GM12878 (cell line): ENCODE data around the gene G3BP1. TPM values are rescaled to one million over a fixed set of nuclear protein-coding genes. Genes with fewer than 3 reads are reported as not detected.

Source experiments
- ATAC-seq: fragments of 200-7000 bp; cut with Tn5 transposase; 3 replicates; pipeline ENCODE4 v1.9.1; 2020; ENCODE audit warnings: mild to moderate bottlenecking, moderate library complexity
- BruUV-seq: library from RNA; stranded (reverse); fragments of 400-500 nt; replicated peaks from 2 replicates; lab custom pipeline; 2021; lab: Mats Ljungman, UMichigan
- CTCF ChIA-PET: fragments of 300-600 bp; sonication (Branson Sonifier 250); formaldehyde crosslinking; extraction: SDS; loops from one replicate; lab custom pipeline; 2021; ENCODE audit warnings: inconsistent platforms; lab: Yijun Ruan, JAX
- POLR2A ChIA-PET: fragments of 350-600 bp; formaldehyde crosslinking; extraction: SDS; loops from one replicate; lab custom pipeline; 2021; ENCODE audit warnings: inconsistent platforms; lab: Charles Lee
- RAD21 ChIA-PET: fragments of 300-600 bp; sonication (Branson Sonifier 250); formaldehyde crosslinking; loops from one replicate; lab custom pipeline; 2023; ENCODE audit warnings: antibody characterized with exemption; ENCODE audit not compliant: unreplicated experiment; lab: Charles Lee
- SMC1A ChIA-PET: fragments of 300-600 bp; sonication (Branson Sonifier 250); formaldehyde crosslinking; loops from one replicate; lab custom pipeline; 2023; ENCODE audit not compliant: unreplicated experiment, uncharacterized antibody; lab: Charles Lee
- DNase-seq: peaks from one replicate; pipeline ENCODE4 v3.0.0-alpha.2; 2011; ENCODE audit warnings: low read depth, low spot score
- FAIRE-seq: peaks from 3 replicates; lab custom pipeline; 2011; peaks lifted over from hg19 to GRCh38; lab: Jason Lieb, UNC
- H2AFZ ChIP-seq: 2 replicates; pipeline ENCODE4 v1.6.0; 2011; ENCODE audit warnings: low read depth, low read length, control low read depth; ENCODE audit not compliant: control insufficient read depth
- H3K27ac ChIP-seq: 2 replicates; pipeline ENCODE4 v1.5.1; 2011; ENCODE audit warnings: control low read depth; ENCODE audit not compliant: control insufficient read depth, insufficient read depth
- H3K27me3 ChIP-seq, 2 experiments: replicated peaks in 1 of 2; 2 replicates each; pipeline versions ENCODE4 v1.6.0 to v1.6.1; 2011; ENCODE audit warnings: low read length in 1 of 2; ENCODE audit not compliant: control insufficient read depth in 2 of 2, insufficient read depth in 2 of 2
- H3K36me3 ChIP-seq, 2 experiments: 2 replicates each; pipeline ENCODE4 v1.5.1; 2011; ENCODE audit warnings: low read length in 1 of 2; ENCODE audit not compliant: control insufficient read depth in 2 of 2, insufficient read depth in 2 of 2
- H3K4me1 ChIP-seq: 2 replicates; pipeline ENCODE4 v1.6.1; 2011; ENCODE audit warnings: mild to moderate bottlenecking, low read length, moderate library complexity, mixed read lengths; ENCODE audit not compliant: control insufficient read depth, insufficient read depth
- H3K4me2 ChIP-seq: 2 replicates; pipeline ENCODE4 v1.6.0; 2011; ENCODE audit warnings: control low read depth; ENCODE audit not compliant: control insufficient read depth, insufficient read depth
- H3K4me3 ChIP-seq: fragments of 200-600 bp; sonication (generic); 2 replicates; pipeline ENCODE4 v1.5.1; 2016
- H3K79me2 ChIP-seq: 2 replicates; pipeline ENCODE4 v1.6.0; 2011; ENCODE audit warnings: low read length; ENCODE audit not compliant: control insufficient read depth, insufficient read depth
- H3K9ac ChIP-seq: 2 replicates; pipeline ENCODE4 v1.8.0; 2011; ENCODE audit warnings: low read length, control low read depth, mixed read lengths; ENCODE audit not compliant: control insufficient read depth, insufficient read depth
- H3K9me3 ChIP-seq: replicated peaks from 3 replicates; pipeline ENCODE4 v1.5.1; 2011; ENCODE audit warnings: mild to moderate bottlenecking, low read length; ENCODE audit not compliant: control insufficient read depth, insufficient read depth
- H4K20me1 ChIP-seq: 2 replicates; pipeline ENCODE4 v1.6.0; 2011; ENCODE audit not compliant: control insufficient read depth, insufficient read depth
- ATF7 ChIP-seq: fragments of 450-650 bp; IDR thresholded peaks from 2 replicates; pipeline ENCODE4 v1.6.1; 2016; ENCODE audit warnings: low read depth, mild to moderate bottlenecking
- EGR1 ChIP-seq, 2 experiments: IDR thresholded peaks; 1 replicate in 1 of 2; 2 replicates in 1 of 2; pipeline ENCODE4 v1.6.1; 2011 to 2012; ENCODE audit warnings: low read depth in 2 of 2, low read length in 2 of 2, borderline replicate concordance in 1 of 2, mild to moderate bottlenecking in 1 of 2, moderate library complexity in 1 of 2
- ESRRA ChIP-seq: IDR thresholded peaks from 2 replicates; pipeline ENCODE4 v1.6.1; 2012; ENCODE audit warnings: mild to moderate bottlenecking, low read length, improper control_type of control experiment
- HDAC2 ChIP-seq: fragments of 200-600 bp; sonication (generic); IDR thresholded peaks from 2 replicates; pipeline ENCODE4 v1.6.1; 2017
- KDM1A ChIP-seq: fragments of 200-600 bp; sonication (generic); IDR thresholded peaks from 2 replicates; pipeline ENCODE4 v1.6.1; 2016; ENCODE audit warnings: borderline replicate concordance
- KLF5 ChIP-seq: fragments of 450-650 bp; IDR thresholded peaks from 2 replicates; pipeline ENCODE4 v1.6.1; 2014; ENCODE audit warnings: mild to moderate bottlenecking; ENCODE audit not compliant: partially characterized antibody
- MTA3 ChIP-seq: IDR thresholded peaks from 2 replicates; pipeline ENCODE4 v1.6.1; 2012; ENCODE audit warnings: low read length, inconsistent platforms, borderline replicate concordance
- MYB ChIP-seq: fragments of 150-350 bp; IDR thresholded peaks from 2 replicates; pipeline ENCODE4 v1.6.1; 2014; ENCODE audit warnings: mild to moderate bottlenecking, low read depth, low read length, borderline replicate concordance
- NBN ChIP-seq: fragments of 450-650 bp; IDR thresholded peaks from 2 replicates; pipeline ENCODE4 v1.6.1; 2016
- POLR2AphosphoS2 ChIP-seq: IDR thresholded peaks from 2 replicates; pipeline ENCODE4 v1.6.1; 2011; ENCODE audit warnings: low read depth, mild to moderate bottlenecking, low read length, improper control_type of control experiment, moderate library complexity
- SRF ChIP-seq, 2 experiments: IDR thresholded peaks; 2 replicates each; pipeline ENCODE4 v1.6.1; 2011; ENCODE audit warnings: low read depth in 2 of 2, low read length in 2 of 2, mild to moderate bottlenecking in 1 of 2, moderate library complexity in 1 of 2
- ZNF217 ChIP-seq: fragments of 450-650 bp; IDR thresholded peaks from 2 replicates; pipeline ENCODE4 v1.6.1; 2017; ENCODE audit warnings: antibody characterized with exemption, mild to moderate bottlenecking
- WGBS: methylation state at CpG from one replicate; pipeline ENCODE4 v1.1.6; 2016; ENCODE audit warnings: low lambda C conversion rate; ENCODE audit not compliant: insufficient replicate concordance, insufficient coverage; ENCODE audit errors: missing lambda C conversion rate; 5-methylcytosine and 5-hydroxymethylcytosine counted together
- in situ Hi-C: fragments of 300-500 bp; cut with MboI; formaldehyde crosslinking; loops from 9 replicates; pipeline ENCODE4 v1.14.3; 2018; ENCODE audit warnings: mixed read lengths
- intact Hi-C: fragments of 100-400 bp; cut with micrococcal nuclease; formaldehyde crosslinking; loops from one replicate; pipeline ENCODE4 v1.14.2; 2022; ENCODE audit not compliant: unreplicated experiment
- polyA plus RNA-seq, 11 experiments: library from polyadenylated mRNA; depleted of rRNA in 4 of 11; unstranded in 6 of 11; stranded (reverse) in 5 of 11; fragments of >200 nt; fragmentation: Nextera tagmentation in 4 of 11; fragmentation: Illumina TruSeq in 1 of 11; extraction: Ambion mirVana in 4 of 11; extraction: Trizol in 1 of 11; gene quantifications; 1 replicate in 1 of 11; 2 replicates in 10 of 11; pipeline versions ENCODE4 v1.2.1 to v1.2.3, GENCODE V29; 2011 to 2016; ENCODE audit warnings: inconsistent platforms in 2 of 11, missing spikeins in 2 of 11, low read depth in 1 of 11
- total RNA-seq, 4 experiments: library from RNA; depleted of rRNA in 3 of 4; stranded (reverse); fragments of >200 nt in 3 of 4; fragmentation: Illumina TruSeq in 1 of 4; extraction: Trizol in 1 of 4; gene quantifications; 2 replicates each; pipeline versions ENCODE4 v1.2.1 to v1.2.3, GENCODE V29; 2013 to 2021
- TF ChIP-seq, protein P1 (sequence below): IDR thresholded peaks from 2 replicates; pipeline ENCODE4 v1.6.1; 2011; ENCODE audit warnings: borderline replicate concordance, low read depth, mild to moderate bottlenecking, moderate library complexity, low read length; ENCODE audit not compliant: insufficient read depth, poor library complexity, severe bottlenecking
- TF ChIP-seq, protein P2 (sequence below): IDR thresholded peaks from 2 replicates; pipeline ENCODE4 v1.6.1; 2011; ENCODE audit warnings: low read depth, mild to moderate bottlenecking, low read length, moderate library complexity, borderline replicate concordance; ENCODE audit errors: extremely low read depth
- TF ChIP-seq, protein P3 (sequence below): IDR thresholded peaks from 2 replicates; pipeline ENCODE4 v1.6.1; 2012; ENCODE audit warnings: low read length, inconsistent platforms
- TF ChIP-seq, protein P4 (sequence below): IDR thresholded peaks from 2 replicates; pipeline ENCODE4 v1.6.1; 2011; ENCODE audit warnings: mild to moderate bottlenecking, low read depth, low read length, moderate library complexity; ENCODE audit not compliant: insufficient replicate concordance

The G3BP1 gene
- total and polyA plus RNA-seq, 10 of the 15 experiments (the other 5 are each of a cell fraction or from before 2014, with no cell fraction given), result 49.7 to 438 (median 148) TPM

DNA sequence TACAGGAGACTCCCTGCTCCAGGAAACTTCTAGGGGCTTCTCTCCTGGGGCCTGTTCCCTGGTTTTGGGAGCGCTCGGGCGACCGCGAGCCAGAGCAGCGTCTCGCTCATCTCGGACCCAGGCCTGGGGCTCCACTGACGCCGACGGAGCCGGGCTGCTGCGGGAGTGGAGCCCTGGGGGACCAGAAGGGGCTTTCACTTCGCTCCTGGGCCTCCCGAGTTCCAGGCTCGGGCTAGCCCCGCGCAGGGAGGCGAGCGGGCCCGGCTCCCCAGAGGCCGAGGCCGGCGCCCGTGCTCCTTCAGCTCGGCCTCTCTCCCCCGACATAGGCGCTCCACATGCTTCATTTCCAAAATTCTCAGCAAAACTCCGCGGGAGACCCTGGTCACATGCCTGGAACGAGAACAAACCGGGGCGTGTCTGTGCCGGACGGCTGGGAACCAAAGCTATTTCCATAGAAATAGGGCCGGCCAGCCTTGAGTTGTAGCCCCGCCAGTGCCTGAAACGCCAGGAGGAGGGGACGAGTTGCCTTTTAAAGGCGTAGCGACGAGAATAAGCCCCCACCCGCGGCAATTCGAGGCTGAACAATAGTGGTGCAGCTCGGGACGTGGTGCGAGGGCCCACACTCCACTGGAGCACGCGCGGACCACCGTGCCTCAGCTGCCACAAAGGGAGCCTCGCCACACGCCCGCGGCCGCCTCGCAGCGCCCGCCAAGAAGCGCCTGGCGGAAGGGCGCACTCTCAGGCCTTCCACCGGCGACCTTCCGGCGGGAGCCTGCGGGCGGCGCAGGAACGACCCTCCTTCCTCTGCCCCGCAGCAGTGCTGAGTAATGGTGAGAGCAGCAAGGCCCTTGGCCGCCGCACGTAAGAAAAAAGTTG lies 1.1 kb upstream of the G3BP1 start:
- ChIA-PET RAD21 (interaction anchor here (0.6 to 6.4 kb wide), 20 partner anchors 11 to 549 kb away, joined by 3 to 90 read pairs (median 6); partner anchors contain the start of genes ATOX1 and SLC36A1), POLR2A (interaction anchor here (0.6 to 10.0 kb wide), 15 partner anchors 10 to 677 kb away, joined by 3 to 241 read pairs (median 4); partner anchors contain the start of gene ATOX1), CTCF (interaction anchor here (0.5 to 2.5 kb wide), 25 partner anchors 9 to 323 kb away, joined by 3 to 39 read pairs (median 6); partner anchors contain the start of genes FAT2 and SLC36A1), SMC1A (interaction anchor here (0.6 to 6.5 kb wide), 15 partner anchors 11 to 322 kb away, joined by 3 to 84 read pairs (median 4); no protein-coding TSS in a partner anchor)
- no peaks in the 10 kb centered on the region for H3K27me3 ChIP-seq
- intact Hi-C loops, result loop anchor here (1.0 to 10.0 kb wide), 6 partner anchors 12 to 616 kb away; partner anchors contain the start of genes ANXA6, ATOX1 and GM2A
- peaks cover 10% of the 10 kb centered on the region for H3K4me1 ChIP-seq
- FAIRE-seq, result no peak
- in situ Hi-C loops, result no loop called here
- H3K27ac ChIP-seq, result peak overlapping the region; percentile 98
- peak overlapping the region; percentile 99 for H3K9ac ChIP-seq
- TSS peak; percentile 91 for BruUV-seq
- H3K4me2 ChIP-seq, result peak overlapping the region; percentile 95
- ATAC-seq, result peak; percentile 54
- H2AFZ ChIP-seq, result peak overlapping the region; percentile 75
- no peaks in the 10 kb centered on the region for H3K9me3 ChIP-seq
- peaks cover 8% of the 10 kb centered on the region; the same call in 1 of the 2 replicates for H4K20me1 ChIP-seq
- DNase-seq, result no peak
- 1% methylated on average over 75 of the region's 75 CpGs for WGBS
- peak overlapping the region; percentile 75 for H3K4me3 ChIP-seq
- no peaks in the 10 kb centered on the region for H3K36me3 ChIP-seq
- H3K79me2 ChIP-seq, result peaks cover 52% of the 10 kb centered on the region
- TF ChIP-seq, protein P1, sequence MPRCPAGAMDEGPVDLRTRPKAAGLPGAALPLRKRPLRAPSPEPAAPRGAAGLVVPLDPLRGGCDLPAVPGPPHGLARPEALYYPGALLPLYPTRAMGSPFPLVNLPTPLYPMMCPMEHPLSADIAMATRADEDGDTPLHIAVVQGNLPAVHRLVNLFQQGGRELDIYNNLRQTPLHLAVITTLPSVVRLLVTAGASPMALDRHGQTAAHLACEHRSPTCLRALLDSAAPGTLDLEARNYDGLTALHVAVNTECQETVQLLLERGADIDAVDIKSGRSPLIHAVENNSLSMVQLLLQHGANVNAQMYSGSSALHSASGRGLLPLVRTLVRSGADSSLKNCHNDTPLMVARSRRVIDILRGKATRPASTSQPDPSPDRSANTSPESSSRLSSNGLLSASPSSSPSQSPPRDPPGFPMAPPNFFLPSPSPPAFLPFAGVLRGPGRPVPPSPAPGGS, result no peak
- TF ChIP-seq ZNF217 (0 out of 2 replicates have a peak, but pooled peaks have one; percentile 23), HDAC2 (no peak), MYB (no peak), ATF7 (no peak), KLF5 (no peak), MTA3 (no peak), KDM1A (no peak), SRF (IDR thresholded peaks at IDR 0.05; ENCODE audit: low read depth in 2 of 2, low read length in 2 of 2) (no peak), ESRRA (no peak), EGR1 (IDR thresholded peaks at IDR 0.05; ENCODE audit: borderline replicate concordance in 1 of 2, low read depth in 2 of 2, low read length in 2 of 2) (no peak), POLR2AphosphoS2 (no peak), NBN (0 out of 2 replicates have a peak, but pooled peaks have one; percentile 69)
- TF ChIP-seq, protein P2, sequence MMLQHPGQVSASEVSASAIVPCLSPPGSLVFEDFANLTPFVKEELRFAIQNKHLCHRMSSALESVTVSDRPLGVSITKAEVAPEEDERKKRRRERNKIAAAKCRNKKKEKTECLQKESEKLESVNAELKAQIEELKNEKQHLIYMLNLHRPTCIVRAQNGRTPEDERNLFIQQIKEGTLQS, result no peak
- TF ChIP-seq, protein P3, sequence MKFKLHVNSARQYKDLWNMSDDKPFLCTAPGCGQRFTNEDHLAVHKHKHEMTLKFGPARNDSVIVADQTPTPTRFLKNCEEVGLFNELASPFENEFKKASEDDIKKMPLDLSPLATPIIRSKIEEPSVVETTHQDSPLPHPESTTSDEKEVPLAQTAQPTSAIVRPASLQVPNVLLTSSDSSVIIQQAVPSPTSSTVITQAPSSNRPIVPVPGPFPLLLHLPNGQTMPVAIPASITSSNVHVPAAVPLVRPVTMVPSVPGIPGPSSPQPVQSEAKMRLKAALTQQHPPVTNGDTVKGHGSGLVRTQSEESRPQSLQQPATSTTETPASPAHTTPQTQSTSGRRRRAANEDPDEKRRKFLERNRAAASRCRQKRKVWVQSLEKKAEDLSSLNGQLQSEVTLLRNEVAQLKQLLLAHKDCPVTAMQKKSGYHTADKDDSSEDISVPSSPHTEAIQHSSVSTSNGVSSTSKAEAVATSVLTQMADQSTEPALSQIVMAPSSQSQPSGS, result no peak
- TF ChIP-seq, protein P4, sequence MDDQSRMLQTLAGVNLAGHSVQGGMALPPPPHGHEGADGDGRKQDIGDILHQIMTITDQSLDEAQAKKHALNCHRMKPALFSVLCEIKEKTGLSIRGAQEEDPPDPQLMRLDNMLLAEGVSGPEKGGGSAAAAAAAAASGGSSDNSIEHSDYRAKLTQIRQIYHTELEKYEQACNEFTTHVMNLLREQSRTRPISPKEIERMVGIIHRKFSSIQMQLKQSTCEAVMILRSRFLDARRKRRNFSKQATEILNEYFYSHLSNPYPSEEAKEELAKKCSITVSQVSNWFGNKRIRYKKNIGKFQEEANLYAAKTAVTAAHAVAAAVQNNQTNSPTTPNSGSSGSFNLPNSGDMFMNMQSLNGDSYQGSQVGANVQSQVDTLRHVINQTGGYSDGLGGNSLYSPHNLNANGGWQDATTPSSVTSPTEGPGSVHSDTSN, result no peak
